ENCODE data around the gene PTPRJ.

PTPRJ gene

GRCh38 chr11:48085688-48086087 is 105.3 kb downstream of the PTPRJ start:
- DNase-seq (ENCODE audit: low read depth), result no peak
- no peak for TF ChIP-seq CTCF (IDR thresholded peaks at IDR 0.05; ENCODE audit: low read depth, low read length, missing control alignments)
- H3K4me3 ChIP-seq (ENCODE audit: low read depth, low read length), result no peak overlapping the region

GRCh38 chr11:48087422-48087821 is 107.1 kb downstream of the PTPRJ start:
- DNase-seq (ENCODE audit: low read depth), result no peak
- no peak overlapping the region for H3K4me3 ChIP-seq (ENCODE audit: low read depth, low read length)
- no peak for TF ChIP-seq CTCF (IDR thresholded peaks at IDR 0.05; ENCODE audit: low read depth, low read length, missing control alignments)

- no peak for TF ChIP-seq CTCF (IDR thresholded peaks at IDR 0.05; ENCODE audit: low read depth, low read length, missing control alignments)
- no peak overlapping the region for H3K4me3 ChIP-seq (ENCODE audit: low read depth, low read length)
- DNase-seq (ENCODE audit: low read depth), result no peak
Observed at GRCh38 chr11:48087974-48088681, 107.8 kb downstream of the PTPRJ start.

GRCh38 chr11:48088682-48089050 is 108.3 kb downstream of the PTPRJ start:
- no peak for TF ChIP-seq CTCF (IDR thresholded peaks at IDR 0.05; ENCODE audit: low read depth, low read length, missing control alignments)
- no peak overlapping the region for H3K4me3 ChIP-seq (ENCODE audit: low read depth, low read length)
- DNase-seq (ENCODE audit: low read depth), result no peak

GRCh38 chr11:48090174-48090573 is 109.8 kb downstream of the PTPRJ start:
- H3K4me3 ChIP-seq (ENCODE audit: low read depth, low read length), result no peak overlapping the region
- DNase-seq (ENCODE audit: low read depth), result no peak
- no peak for TF ChIP-seq CTCF (IDR thresholded peaks at IDR 0.05; ENCODE audit: low read depth, low read length, missing control alignments)

GRCh38 chr11:48091426-48092102 is 111.2 kb downstream of the PTPRJ start:
- TF ChIP-seq CTCF (IDR thresholded peaks at IDR 0.05; ENCODE audit: low read depth, low read length, missing control alignments), result no peak
- DNase-seq (ENCODE audit: low read depth), result no peak
- no peak overlapping the region for H3K4me3 ChIP-seq (ENCODE audit: low read depth, low read length)

GRCh38 chr11:48093323-48093722 is 113.0 kb downstream of the PTPRJ start:
- no peak for TF ChIP-seq CTCF (IDR thresholded peaks at IDR 0.05; ENCODE audit: low read depth, low read length, missing control alignments)
- DNase-seq (ENCODE audit: low read depth), result no peak
- H3K4me3 ChIP-seq (ENCODE audit: low read depth, low read length), result no peak overlapping the region

Data from GM12864 (cell line).